H9 (cell line): ENCODE results near the gene DAPK1. TPM values are rescaled to one million over a fixed set of nuclear protein-coding genes. Genes with fewer than 3 reads are reported as not detected.

Source experiments
- DNase-seq: peaks from one replicate; pipeline ENCODE4 v3.0.0-alpha.2; 2017
- H2AFZ ChIP-seq: one replicate; pipeline ENCODE4 v1.6.1; 2013; ENCODE audit warnings: mild to moderate bottlenecking, low read length, control low read depth, moderate library complexity
- H2AK5ac ChIP-seq: 2 replicates; pipeline ENCODE4 v1.6.1; 2013; ENCODE audit warnings: low read length, control low read depth, mixed read lengths; ENCODE audit not compliant: insufficient read length
- H2BK120ac ChIP-seq: one replicate; pipeline ENCODE4 v1.6.1; 2013; ENCODE audit warnings: low read depth, mild to moderate bottlenecking, low read length, control low read depth, inconsistent platforms; ENCODE audit not compliant: poor library complexity, severe bottlenecking
- H2BK12ac ChIP-seq: 2 replicates; pipeline ENCODE4 v1.6.1; 2013; ENCODE audit warnings: low read length, control low read depth, mixed read lengths, low read depth; ENCODE audit not compliant: insufficient read length
- H2BK15ac ChIP-seq: 2 replicates; pipeline ENCODE4 v1.6.1; 2013; ENCODE audit warnings: low read depth, low read length, control low read depth
- H2BK20ac ChIP-seq: one replicate; pipeline ENCODE4 v1.6.1; 2013; ENCODE audit warnings: low read depth, mild to moderate bottlenecking, low read length, control low read depth, inconsistent platforms; ENCODE audit not compliant: poor library complexity, severe bottlenecking
- H2BK5ac ChIP-seq: 2 replicates; pipeline ENCODE4 v1.6.1; 2013; ENCODE audit warnings: low read length, control low read depth, mixed read lengths; ENCODE audit not compliant: insufficient read length
- H3K14ac ChIP-seq: 2 replicates; pipeline ENCODE4 v1.6.1; 2013; ENCODE audit warnings: low read length, control low read depth; ENCODE audit not compliant: insufficient read depth
- H3K18ac ChIP-seq: 2 replicates; pipeline ENCODE4 v1.6.1; 2013; ENCODE audit warnings: low read depth, mild to moderate bottlenecking, mixed read lengths, low read length, control low read depth; ENCODE audit not compliant: insufficient read length
- H3K23ac ChIP-seq: 2 replicates; pipeline ENCODE4 v1.6.1; 2013; ENCODE audit warnings: low read length, control low read depth, mixed read lengths, low read depth; ENCODE audit not compliant: insufficient read length
- H3K23me2 ChIP-seq: 2 replicates; pipeline ENCODE4 v1.6.1; 2013; ENCODE audit warnings: low read depth, mild to moderate bottlenecking, mixed read lengths, low read length, control low read depth; ENCODE audit not compliant: insufficient read length, poor library complexity, severe bottlenecking
- H3K27ac ChIP-seq: 2 replicates; pipeline ENCODE4 v1.5.1; 2013; ENCODE audit warnings: low read length, control low read depth, mixed read lengths, low read depth; ENCODE audit not compliant: insufficient read length
- H3K27me3 ChIP-seq: 2 replicates; pipeline ENCODE4 v1.6.1; 2013; ENCODE audit warnings: low read length, control low read depth, inconsistent platforms; ENCODE audit not compliant: insufficient read depth
- H3K4ac ChIP-seq: 2 replicates; pipeline ENCODE4 v1.6.1; 2013; ENCODE audit warnings: low read depth, mild to moderate bottlenecking, control low read depth, inconsistent platforms, low read length, moderate library complexity
- H3K4me1 ChIP-seq: 2 replicates; pipeline ENCODE4 v1.6.1; 2013; ENCODE audit warnings: low read length, control low read depth, inconsistent platforms; ENCODE audit not compliant: insufficient read depth
- H3K4me2 ChIP-seq: 2 replicates; pipeline ENCODE4 v1.6.1; 2013; ENCODE audit warnings: low read length, control low read depth, mixed read lengths; ENCODE audit not compliant: insufficient read length, insufficient read depth
- H3K56ac ChIP-seq: 2 replicates; pipeline ENCODE4 v1.6.1; 2013; ENCODE audit warnings: low read depth, mild to moderate bottlenecking, mixed read lengths, low read length, control low read depth; ENCODE audit not compliant: insufficient read length
- H3K79me1 ChIP-seq: 2 replicates; pipeline ENCODE4 v1.6.1; 2013; ENCODE audit warnings: low read depth, mild to moderate bottlenecking, moderate library complexity, low read length, control low read depth, inconsistent platforms; ENCODE audit not compliant: insufficient read depth, poor library complexity, severe bottlenecking
- H3K79me2 ChIP-seq: 2 replicates; pipeline ENCODE4 v1.6.1; 2013; ENCODE audit warnings: low read length, control low read depth, inconsistent platforms; ENCODE audit not compliant: insufficient read depth
- H3K9ac ChIP-seq: 2 replicates; pipeline ENCODE4 v1.6.1; 2013; ENCODE audit warnings: low read length, control low read depth, mixed read lengths; ENCODE audit not compliant: insufficient read length; ENCODE audit errors: extremely low read depth
- H3K9me3 ChIP-seq: one replicate; pipeline ENCODE4 v1.6.1; 2013; ENCODE audit warnings: low read depth, low read length, inconsistent platforms; ENCODE audit not compliant: control insufficient read depth
- H3T11ph ChIP-seq: one replicate; pipeline ENCODE4 v1.6.1; 2013; ENCODE audit warnings: mild to moderate bottlenecking, low read length, control low read depth, inconsistent platforms
- H4K20me1 ChIP-seq: one replicate; pipeline ENCODE4 v1.6.1; 2013; ENCODE audit not compliant: control insufficient read depth, insufficient read length, insufficient read depth
- H4K5ac ChIP-seq: 2 replicates; pipeline ENCODE4 v1.6.1; 2013; ENCODE audit warnings: low read depth, mild to moderate bottlenecking, mixed read lengths, low read length, control low read depth; ENCODE audit not compliant: insufficient read length
- H4K8ac ChIP-seq: replicated peaks from 2 replicates; pipeline ENCODE4 v1.6.1; 2013; ENCODE audit warnings: low read length, control low read depth, mixed read lengths, low read depth; ENCODE audit not compliant: insufficient read length
- H4K91ac ChIP-seq: 2 replicates; pipeline ENCODE4 v1.6.1; 2013; ENCODE audit warnings: low read depth, mild to moderate bottlenecking, moderate library complexity, mixed read lengths, low read length, control low read depth; ENCODE audit not compliant: insufficient read length
- H3K27ac Mint-ChIP-seq, 3 experiments: 2 replicates in 2 of 3; 3 replicates in 1 of 3; pipeline ENCODE4 v1.8.0; 2020 to 2021; ENCODE audit warnings: mixed read lengths in 3 of 3, mild to moderate bottlenecking in 1 of 3, moderate library complexity in 1 of 3
- H3K27me3 Mint-ChIP-seq: 2 replicates; pipeline ENCODE4 v1.8.0; 2021; ENCODE audit warnings: low read depth, mild to moderate bottlenecking, moderate library complexity, mixed read lengths
- H3K36me3 Mint-ChIP-seq, 3 experiments: 2 replicates in 2 of 3; 3 replicates in 1 of 3; pipeline ENCODE4 v1.8.0; 2020 to 2021; ENCODE audit warnings: low read depth in 3 of 3, mixed read lengths in 3 of 3; ENCODE audit not compliant: insufficient read depth in 1 of 3
- H3K4me1 Mint-ChIP-seq, 2 experiments: 2 replicates each; pipeline ENCODE4 v1.8.0; 2020; ENCODE audit warnings: mixed read lengths in 2 of 2
- H3K4me3 Mint-ChIP-seq, 2 experiments: 2 replicates in 1 of 2; 3 replicates in 1 of 2; pipeline ENCODE4 v1.8.0; 2020 to 2021; ENCODE audit warnings: mild to moderate bottlenecking in 2 of 2, mixed read lengths in 2 of 2, moderate library complexity in 1 of 2
- H3K9me3 Mint-ChIP-seq, 2 experiments: 2 replicates in 1 of 2; 3 replicates in 1 of 2; pipeline ENCODE4 v1.8.0; 2020; ENCODE audit warnings: mild to moderate bottlenecking in 2 of 2, mixed read lengths in 2 of 2, moderate library complexity in 1 of 2
- CTCF ChIP-seq: fragments of 200-600 bp; sonication (generic); conservative IDR thresholded peaks from 3 replicates; pipeline ENCODE4 v1.8.0; 2021; ENCODE audit warnings: antibody characterized with exemption, mild to moderate bottlenecking
- WGBS: extraction: QIAGEN DNeasy Blood & Tissue Kit; methylation state at CpG from one replicate; pipeline ENCODE4 v1.1.7; 2013; ENCODE audit warnings: missing lambda C conversion rate, low lambda C conversion rate, mixed read lengths; ENCODE audit not compliant: insufficient read length; ENCODE audit errors: extremely low coverage; 5-methylcytosine and 5-hydroxymethylcytosine counted together
- total RNA-seq: library from RNA; stranded (reverse); gene quantifications from 2 replicates; pipeline ENCODE4 v1.2.1, GENCODE V29; 2021

Gene DAPK1
- total RNA-seq, 1 experiment from 2014 or later, result 79.4 TPM

- Histone ChIP-seq H2AFZ (no peak overlapping the region), H3K56ac (no peak overlapping the region), H3K79me1 (no peaks in the 10 kb centered on the region), H3K4me1 (peaks cover 4% of the 10 kb centered on the region), H2BK5ac (no peak overlapping the region), H3K23me2 (no peaks in the 10 kb centered on the region), H3K18ac (no peak overlapping the region), H3K9me3 (no peaks in the 10 kb centered on the region), H3K79me2 (peaks cover 3% of the 10 kb centered on the region; the same call in 1 of the 2 replicates), H3T11ph (no peak overlapping the region), H4K8ac (no peak overlapping the region), H3K14ac (no peak overlapping the region), H2BK12ac (no peak overlapping the region), H3K27ac (no peak overlapping the region), H4K91ac (no peak overlapping the region), H3K23ac (no peak overlapping the region), H3K4me2 (no peak overlapping the region), H2BK15ac (no peak overlapping the region), H2AK5ac (no peak overlapping the region), H4K5ac (no peak overlapping the region), H3K9ac (no peak overlapping the region), H3K27me3 (no peaks in the 10 kb centered on the region), H3K4ac (no peak overlapping the region), H4K20me1 (no peaks in the 10 kb centered on the region), H2BK20ac (no peak overlapping the region), H2BK120ac (no peak overlapping the region)
- Mint-ChIP-seq H3K36me3 (peaks cover 58 to 62% (median 61%) of the 10 kb centered on the region in 3 experiments), H3K4me1 (peaks cover 42 to 46% of the 10 kb centered on the region in 2 experiments), H3K27ac (0 out of 7 replicates have a peak overlapping the region, but pooled peaks of 1 of the 3 experiments have one; percentile 26), H3K9me3 (no peaks in the 10 kb centered on the region; a peak in 1 of 5 replicates), H3K27me3 (no peaks in the 10 kb centered on the region), H3K4me3 (no peak overlapping the region)
- whole genome bisulfite sequencing, result no CpG with 5 or more reads among the region's 3 CpGs
- TF ChIP-seq CTCF, result no peak
- no peak for DNase-seq
Measured at GRCh38 chr9:87618931-87619330, 121.3 kb downstream of the DAPK1 start.
